Naive B cell (primary cell): ENCODE results near the gene MAP3K6. TPM values are rescaled to one million over a fixed set of nuclear protein-coding genes. Genes with fewer than 3 reads are reported as not detected.

Experiments
- polyA plus RNA-seq, 6 donors: library from polyadenylated mRNA; unstranded; fragments of 300-500 nt; fragmentation: Illumina TruSeq; gene quantifications; one replicate each; pipeline ENCODE4 v1.2.3, GENCODE V29; 2021; ENCODE audit warnings: low read depth in 6 of 6

MAP3K6 gene
- polyA plus RNA-seq, 6 donors from 2014 or later: 0.80 to 2.7 (median 2.0) TPM; not detected in 1

Other genes starting within 250 kb of the MAP3K6 start
- 1 to 10 TPM; 3.1 to 9.3 (median 4.0) TPM for gene SLC9A1, start 211.8 kb downstream of the MAP3K6 start, polyA plus RNA-seq
- gene WDTC1, start 132.3 kb downstream of the MAP3K6 start, polyA plus RNA-seq: 10 to 100 TPM in 1 of 6 donors, 1 to 10 TPM in 5; 2.0 to 11.2 (median 8.2) TPM
- gene TMEM222, start 44.8 kb downstream of the MAP3K6 start, polyA plus RNA-seq: 10 to 100 TPM; 59.7 to 80.2 (median 74.2) TPM
- gene SYTL1, start 24.9 kb downstream of the MAP3K6 start, polyA plus RNA-seq: 100 to 1,000 TPM in 1 of 6 donors, 10 to 100 TPM in 5; 63.3 to 110 (median 79.9) TPM
- gene FCN3, start 7.9 kb upstream of the MAP3K6 start, polyA plus RNA-seq: not detected
- not detected for gene CD164L2, start 16.4 kb upstream of the MAP3K6 start, polyA plus RNA-seq
- gene GPR3, start 25.7 kb upstream of the MAP3K6 start, polyA plus RNA-seq: under 1 TPM in 4 of 6 donors, not detected in 2; 0.12 to 0.64 (median 0.35) TPM
- gene WASF2, start 123.2 kb upstream of the MAP3K6 start, polyA plus RNA-seq: 100 to 1,000 TPM in 2 of 6 donors, 10 to 100 TPM in 4; 33.1 to 121 (median 83.3) TPM
- 1 to 10 TPM in 3 of 6 donors, under 1 TPM in 3; 0.15 to 2.3 (median 0.91) TPM for gene AHDC1, start 237.2 kb upstream of the MAP3K6 start, polyA plus RNA-seq